Activated T-helper 1 cell treated with anti-CD3 and anti-CD28 coated beads, Interleukin-12 subunit alpha, Interleukin-12 subunit beta, Interleukin-2, Interleukin-4 antibody, amounts not matched to agents 30 ng/mL and 10 ng/mL and 1 ng/mL, durations not matched to agents 14 hours and 24 hours and 36 hours (primary cell): Measurements from ENCODE around the gene ACOX3. TPM values are rescaled to one million over a fixed set of nuclear protein-coding genes. Genes with fewer than 3 reads are reported as not detected.
A peak's percentile ranks its signal among the peaks of the same experiment; 100 is the strongest.
"Not testable (repeated sequence)": the region's sequence is repeated elsewhere in the genome, so short reads cannot be mapped to it uniquely, and the experiment has no call there.

Experiments used
- DNase-seq: peaks from one replicate; pipeline ENCODE4 v3.0.0; 2021; ENCODE audit warnings: low spot score
- H3K27ac Mint-ChIP-seq: one replicate; pipeline ENCODE4 v1.8.0; 2021; ENCODE audit warnings: mild to moderate bottlenecking, mixed read lengths
- H3K27me3 Mint-ChIP-seq: one replicate; pipeline ENCODE4 v1.8.0; 2022; ENCODE audit warnings: mild to moderate bottlenecking, moderate library complexity, mixed read lengths; ENCODE audit not compliant: insufficient read depth
- H3K36me3 Mint-ChIP-seq: one replicate; pipeline ENCODE4 v1.8.0; 2021; ENCODE audit warnings: low read depth, mixed read lengths
- H3K4me1 Mint-ChIP-seq: one replicate; pipeline ENCODE4 v1.8.0; 2021; ENCODE audit warnings: low read depth, mixed read lengths
- H3K4me3 Mint-ChIP-seq: one replicate; pipeline ENCODE4 v1.8.0; 2021; ENCODE audit warnings: mild to moderate bottlenecking, moderate library complexity, mixed read lengths
- H3K9me3 Mint-ChIP-seq: one replicate; pipeline ENCODE4 v1.8.0; 2021; ENCODE audit warnings: mixed read lengths
- intact Hi-C: fragments of 100-400 bp; cut with micrococcal nuclease; formaldehyde crosslinking; loops from one replicate; pipeline ENCODE4 v1.15.1; 2024
- total RNA-seq: library from RNA; stranded (reverse); gene quantifications from 2 replicates; pipeline ENCODE4 v1.2.3, GENCODE V29; 2022

The ACOX3 gene
- 18.4 and 20.7 TPM in 2 replicates for total RNA-seq

DNA sequence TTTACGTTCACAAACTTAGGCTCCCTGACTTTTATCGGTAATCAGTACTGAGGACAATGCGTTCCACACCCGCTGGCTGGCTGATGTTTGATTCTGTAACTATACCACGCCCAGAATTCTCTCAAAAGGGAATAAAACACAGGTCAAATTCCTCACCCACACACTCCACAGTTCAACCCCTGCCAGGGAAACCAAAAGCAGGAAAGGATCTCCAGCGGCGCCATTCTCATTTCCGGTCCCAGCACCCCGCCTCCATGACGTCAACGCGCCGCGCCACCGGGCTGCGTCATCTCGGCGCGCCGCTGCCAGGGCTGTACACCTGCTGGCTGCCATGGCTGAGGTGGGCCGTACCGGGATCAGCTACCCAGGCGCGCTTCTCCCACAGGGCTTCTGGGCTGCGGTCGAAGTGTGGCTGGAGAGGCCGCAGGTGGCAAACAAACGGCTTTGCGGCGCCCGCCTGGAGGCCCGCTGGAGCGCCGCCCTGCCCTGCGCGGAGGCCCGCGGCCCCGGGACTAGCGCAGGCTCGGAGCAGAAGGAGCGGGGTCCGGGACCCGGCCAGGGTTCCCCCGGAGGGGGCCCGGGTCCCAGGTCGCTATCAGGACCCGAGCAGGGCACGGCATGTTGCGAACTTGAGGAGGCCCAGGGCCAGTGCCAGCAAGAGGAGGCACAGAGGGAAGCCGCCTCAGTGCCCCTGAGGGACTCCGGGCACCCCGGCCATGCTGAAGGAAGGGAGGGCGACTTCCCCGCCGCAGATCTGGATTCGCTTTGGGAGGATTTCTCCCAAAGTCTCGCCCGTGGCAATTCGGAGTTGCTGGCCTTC is at the start of gene ACOX3, which contains the start of gene TRMT44:
Gene ACOX3, minus strand, starts transcription at position 232 of the 820 bp plus-strand sequence. CDS start 24,202 bp downstream, outside the sequence.
Gene TRMT44, plus strand, starts transcription at position 286 of the 820 bp plus-strand sequence. Its CDS starts 46 bp downstream, at position 332.
- intact Hi-C loops: loop anchor here (1.0 to 10.0 kb wide), 8 partner anchors 12 to 1866 kb away; partner anchors contain the start of genes ABLIM2, MAN2B2 and MRFAP1
- Mint-ChIP-seq H3K27ac (peak within 1 kb of the TSS; percentile 95), H3K36me3 (peaks cover 17% of the 10 kb centered on the region), H3K9me3 (no peaks in the 10 kb centered on the region), H3K27me3 (no peaks in the 10 kb centered on the region), H3K4me1 (peaks cover 73% of the 10 kb centered on the region), H3K4me3 (peak within 1 kb of the TSS; percentile 93)
- DNase-seq: peak; percentile 96

- intact Hi-C loops: no loop called here
- Mint-ChIP-seq H3K9me3 (no peaks in the 10 kb centered on the region), H3K36me3 (no peaks in the 10 kb centered on the region), H3K27ac (no peak overlapping the region), H3K4me3 (no peak overlapping the region), H3K27me3 (no peaks in the 10 kb centered on the region), H3K4me1 (no peaks in the 10 kb centered on the region)
- DNase-seq: no peak
Observed at GRCh38 chr4:8488791-8489369, 48.4 kb upstream of the ACOX3 start.

- intact Hi-C loops, H3K27ac Mint-ChIP-seq, DNase-seq, H3K9me3 Mint-ChIP-seq, H3K4me1 Mint-ChIP-seq, H3K36me3 Mint-ChIP-seq, H3K4me3 Mint-ChIP-seq, H3K27me3 Mint-ChIP-seq: not testable (repeated sequence)
Observed at GRCh38 chr4:8486643-8487042, 46.1 kb upstream of the ACOX3 start.

DNA sequence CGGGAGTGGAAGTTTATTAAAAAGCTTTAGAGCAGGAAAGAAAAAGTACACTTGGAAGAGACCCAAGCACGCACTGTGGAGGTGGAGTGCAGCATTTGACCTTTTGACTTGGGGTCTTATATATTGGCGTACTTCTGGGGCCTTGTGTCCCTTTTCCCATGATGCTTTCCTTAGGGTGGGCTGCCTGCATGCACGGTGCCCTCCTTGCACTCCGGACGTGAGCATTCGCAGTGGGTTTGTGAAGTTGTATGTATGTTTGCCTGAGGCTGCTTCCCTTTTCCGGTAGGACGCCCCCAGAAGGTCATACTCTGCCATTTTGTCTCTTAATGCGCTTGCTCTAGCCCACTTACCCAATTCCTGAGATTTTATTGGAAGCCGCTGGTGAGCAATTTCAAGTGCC is 39.7 kb upstream of the ACOX3 start:
- Mint-ChIP-seq H3K9me3 (no peaks in the 10 kb centered on the region), H3K27me3 (no peaks in the 10 kb centered on the region), H3K36me3 (no peaks in the 10 kb centered on the region), H3K27ac (no peak overlapping the region), H3K4me1 (no peaks in the 10 kb centered on the region), H3K4me3 (no peak overlapping the region)
- intact Hi-C loops: no loop called here
- DNase-seq: no peak

DNA sequence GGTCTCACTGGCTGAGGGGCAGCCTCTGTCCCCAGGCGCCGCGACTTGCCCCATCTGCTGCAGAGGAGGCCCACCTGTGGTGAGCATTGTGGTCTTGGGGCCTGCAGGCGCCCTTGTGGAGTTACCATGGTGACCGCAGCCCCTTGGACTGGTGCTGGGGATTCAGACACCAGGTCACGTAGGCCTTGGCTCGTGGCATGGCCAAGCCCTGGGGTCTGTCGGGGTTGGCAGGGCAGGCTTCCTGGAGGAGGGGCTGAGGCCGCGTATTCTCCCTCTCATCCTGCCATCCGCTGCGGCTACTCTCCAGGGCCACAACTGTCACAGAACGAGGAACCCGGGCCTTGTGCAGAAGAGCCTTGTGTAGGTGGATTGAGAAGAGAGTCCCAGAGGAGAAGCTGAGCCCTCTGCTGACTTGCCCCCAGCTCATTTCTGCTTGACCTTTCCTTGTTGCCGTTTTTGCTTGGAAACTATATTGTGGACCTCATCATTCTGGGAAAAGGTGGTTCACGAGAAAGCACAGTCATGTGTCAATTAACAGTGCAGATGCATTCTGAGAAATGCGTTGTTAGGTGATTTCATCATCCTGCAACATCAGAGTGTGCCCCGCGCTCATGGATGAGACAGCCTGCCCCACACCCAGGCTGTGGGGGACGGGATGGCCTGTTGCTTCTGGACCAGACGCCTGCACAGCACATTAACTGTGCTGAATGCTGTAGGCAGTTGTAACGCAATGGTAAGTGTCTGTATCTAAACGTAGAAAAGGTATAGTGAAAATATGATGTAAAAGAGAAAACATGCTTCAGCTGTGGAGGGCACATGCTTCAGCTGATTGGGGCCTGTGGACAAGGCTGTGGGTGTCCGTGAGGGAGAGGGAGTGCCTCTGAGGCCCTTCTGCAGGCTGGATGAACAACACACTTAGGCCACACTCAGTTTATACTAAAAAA is 38.5 kb upstream of the ACOX3 start:
- H3K4me1 Mint-ChIP-seq: no peaks in the 10 kb centered on the region
- H3K27me3 Mint-ChIP-seq: no peaks in the 10 kb centered on the region
- H3K4me3 Mint-ChIP-seq: no peak overlapping the region
- DNase-seq: no peak
- intact Hi-C loops: no loop called here
- H3K9me3 Mint-ChIP-seq: no peaks in the 10 kb centered on the region
- H3K36me3 Mint-ChIP-seq: no peaks in the 10 kb centered on the region
- H3K27ac Mint-ChIP-seq: no peak overlapping the region

GRCh38 chr4:8478371-8478770 is 37.8 kb upstream of the ACOX3 start:
- Mint-ChIP-seq H3K27ac (no peak overlapping the region), H3K4me3 (no peak overlapping the region), H3K9me3 (no peaks in the 10 kb centered on the region), H3K36me3 (no peaks in the 10 kb centered on the region), H3K4me1 (no peaks in the 10 kb centered on the region), H3K27me3 (no peaks in the 10 kb centered on the region)
- DNase-seq: no peak
- intact Hi-C loops: no loop called here

DNA sequence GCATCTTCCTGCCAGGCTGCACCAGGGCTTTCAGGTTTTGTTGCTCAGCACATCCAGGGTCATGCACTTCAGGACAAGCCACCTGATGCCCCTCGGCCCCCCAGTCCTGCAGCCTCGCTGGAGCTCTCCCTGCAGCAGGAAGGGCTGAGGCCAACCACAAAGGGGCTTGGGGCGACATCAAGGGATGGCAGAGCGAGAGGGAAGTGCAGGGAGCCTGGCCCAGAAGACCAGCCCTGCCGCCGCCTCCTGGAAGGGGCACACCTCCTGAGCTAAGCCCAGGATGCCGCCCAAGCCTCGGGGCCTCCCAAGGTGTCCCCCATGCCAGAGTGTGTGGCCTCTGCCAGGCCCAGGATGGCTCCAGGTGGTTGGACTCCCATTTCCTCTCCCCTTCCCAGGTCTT is 37.2 kb upstream of the ACOX3 start:
- DNase-seq: no peak
- intact Hi-C loops: no loop called here
- Mint-ChIP-seq H3K9me3 (no peaks in the 10 kb centered on the region), H3K27ac (no peak overlapping the region), H3K27me3 (no peaks in the 10 kb centered on the region), H3K36me3 (no peaks in the 10 kb centered on the region), H3K4me1 (no peaks in the 10 kb centered on the region), H3K4me3 (no peak overlapping the region)

DNA sequence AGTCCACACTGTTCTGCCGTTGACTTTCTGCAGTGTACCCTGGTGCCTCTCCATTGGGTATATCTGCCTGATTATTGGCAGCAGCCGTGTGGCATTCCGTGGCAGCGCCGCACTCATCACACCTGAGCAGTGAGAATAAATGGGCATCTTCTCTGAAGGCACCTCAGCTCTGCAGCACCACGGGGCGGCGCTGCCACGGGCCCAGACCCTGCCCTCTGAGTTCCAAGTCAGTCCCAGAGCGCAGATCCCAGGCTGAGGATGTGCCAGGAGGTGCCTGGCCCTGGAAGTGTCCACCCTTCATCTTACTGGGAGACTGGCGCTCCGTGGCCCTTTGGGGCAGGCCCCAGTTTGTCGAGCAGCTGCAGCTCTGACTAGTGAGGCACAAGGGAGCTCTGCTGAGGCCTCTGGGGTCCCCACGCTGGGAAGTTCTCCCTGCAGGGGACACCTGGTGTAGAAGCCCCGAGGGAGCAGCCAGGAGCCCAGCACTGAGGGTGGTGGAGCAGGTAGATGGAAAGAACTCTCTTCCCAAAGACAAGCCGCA is 36.6 kb upstream of the ACOX3 start:
- intact Hi-C loops: no loop called here
- Mint-ChIP-seq H3K4me1 (no peaks in the 10 kb centered on the region), H3K9me3 (no peaks in the 10 kb centered on the region)

GRCh38 chr4:8475751-8476575 is 35.4 kb upstream of the ACOX3 start:
- no peaks in the 10 kb centered on the region for H3K27me3 Mint-ChIP-seq
- no peaks in the 10 kb centered on the region for H3K4me1 Mint-ChIP-seq
- no peaks in the 10 kb centered on the region for H3K36me3 Mint-ChIP-seq
- H3K27ac Mint-ChIP-seq: no peak overlapping the region
- no peaks in the 10 kb centered on the region for H3K9me3 Mint-ChIP-seq
- intact Hi-C loops: no loop called here
- no peak for DNase-seq
- H3K4me3 Mint-ChIP-seq: no peak overlapping the region

More for the DNA sequence above, 36.6 kb upstream of the ACOX3 start:
- Mint-ChIP-seq H3K27me3 (no peaks in the 10 kb centered on the region), H3K4me3 (no peak overlapping the region), H3K27ac (no peak overlapping the region), H3K36me3 (no peaks in the 10 kb centered on the region)
- DNase-seq: no peak

GRCh38 chr4:8474856-8475255 is 34.3 kb upstream of the ACOX3 start:
- Mint-ChIP-seq H3K4me3 (no peak overlapping the region), H3K4me1 (no peaks in the 10 kb centered on the region), H3K27ac (no peak overlapping the region), H3K27me3 (no peaks in the 10 kb centered on the region), H3K36me3 (peaks cover 2% of the 10 kb centered on the region), H3K9me3 (no peaks in the 10 kb centered on the region)
- intact Hi-C loops: no loop called here
- DNase-seq: no peak

GRCh38 chr4:8473920-8474590 is 33.5 kb upstream of the ACOX3 start:
- no peaks in the 10 kb centered on the region for H3K27me3 Mint-ChIP-seq
- H3K4me3 Mint-ChIP-seq: no peak overlapping the region
- H3K4me1 Mint-ChIP-seq: no peaks in the 10 kb centered on the region
- no peak overlapping the region for H3K27ac Mint-ChIP-seq
- intact Hi-C loops: no loop called here
- H3K9me3 Mint-ChIP-seq: no peaks in the 10 kb centered on the region
- DNase-seq: no peak
- H3K36me3 Mint-ChIP-seq: peaks cover 4% of the 10 kb centered on the region
